Ovary (tissue), 10 donors: ENCODE results near the gene RNF11. TPM values are rescaled to one million over a fixed set of nuclear protein-coding genes. Genes with fewer than 3 reads are reported as not detected.

Experiments used
- DNase-seq, 5 donors: peaks; one replicate each; pipeline ENCODE4 v3.0.0-alpha.2; 2019 to 2020
- H3K27ac ChIP-seq, 2 donors: fragments of 200-600 bp; one replicate each; pipeline versions ENCODE4 v1.5.1 to v1.8.0; 2019 to 2022
- H3K27me3 ChIP-seq: fragments of 200-600 bp; one replicate; pipeline ENCODE4 v1.8.0; 2022
- H3K36me3 ChIP-seq: fragments of 200-600 bp; sonication (generic); one replicate; pipeline ENCODE4 v1.5.1; 2019
- H3K4me1 ChIP-seq: one replicate; pipeline ENCODE4 v1.8.1; 2013; ENCODE audit warnings: mild to moderate bottlenecking, moderate library complexity; ENCODE audit not compliant: insufficient read depth
- H3K4me3 ChIP-seq: fragments of 200-600 bp; sonication (generic); one replicate; pipeline ENCODE4 v1.5.1; 2017
- H3K9me3 ChIP-seq, 2 donors: fragments of 200-600 bp in 1 of 2; sonication (generic) in 1 of 2; one replicate each; pipeline versions ENCODE4 v1.5.1 to v1.8.1; 2013 to 2019; ENCODE audit warnings: mild to moderate bottlenecking in 1 of 2, moderate library complexity in 1 of 2
- EP300 ChIP-seq: sonication (generic); formaldehyde crosslinking; IDR thresholded peaks from one replicate; pipeline ENCODE4 v1.6.1; 2017; ENCODE audit warnings: antibody characterized with exemption
- POLR2A ChIP-seq: fragments of 450-650 bp; IDR thresholded peaks from one replicate; pipeline ENCODE4 v1.6.1; 2017; ENCODE audit warnings: antibody characterized with exemption, mild to moderate bottlenecking, moderate library complexity
- WGBS, 3 donors: extraction: QIAGEN DNeasy Blood & Tissue Kit in 1 of 3; methylation state at CpG; one replicate each; pipeline versions ENCODE4 v1.1.5 to v1.1.7; 2013 to 2017; 5-methylcytosine and 5-hydroxymethylcytosine counted together
- intact Hi-C, 4 donors: fragments of 100-400 bp; cut with DNase I; formaldehyde crosslinking; loops; one replicate each; pipeline versions ENCODE4 v1.11.0 to v1.15.1; 2022 to 2023
- long read RNA-seq, 3 donors: library from polyadenylated mRNA in 2 of 3; unstranded in 2 of 3; transcript quantifications; one replicate each; pipeline ENCODE4 v2.0.0 and lab custom pipeline, GENCODE V29; 2021 to 2026
- polyA plus RNA-seq, 2 donors: library from polyadenylated mRNA; stranded (reverse); fragments of 200-250 nt in 1 of 2; fragments of 350-450 nt in 1 of 2; fragmentation: Illumina TruSeq in 1 of 2; extraction: RNeasy Lipid Tissue Mini Kit (QIAGEN cat#74804) in 1 of 2; gene quantifications; one replicate each; pipeline ENCODE4 v1.2.3, GENCODE V29; 2013 to 2014
- total RNA-seq, 7 donors: library from RNA; depleted of rRNA in 2 of 7; stranded (reverse); fragments of >200 nt in 2 of 7; fragmentation: NEBNext Ultra II Directional in 3 of 7; extraction: Animal tissue kit (Norgen Biotek cat#: 25700) in 3 of 7; gene quantifications; one replicate each; pipeline versions ENCODE4 v1.1.0 to v1.2.4, GENCODE V29; 2016 to 2023
- TF ChIP-seq, protein P1 (sequence below), 3 donors: fragments of 450-650 bp in 2 of 3; fragments of 200-600 bp in 1 of 3; IDR thresholded peaks; one replicate each; pipeline versions ENCODE4 v1.5.1 to v1.8.0; 2016 to 2022; ENCODE audit warnings: antibody characterized with exemption in 3 of 3, mild to moderate bottlenecking in 1 of 3
- donor health status: DM: no; HTN: no; CAD: no; lungs with moderate emphysema.
- donor health status: DM: no; HTN: no; CAD: no.
- donor health status: Bipolar disorder and iron deficiency.
- donor health status: DM: yes; HTN: yes; CAD: no.
- donor health status: DM: no; HTN: no; CAD: no.
- donor health status: DM: yes; HTN: yes; CAD: no.

RNF11 gene, protein sequence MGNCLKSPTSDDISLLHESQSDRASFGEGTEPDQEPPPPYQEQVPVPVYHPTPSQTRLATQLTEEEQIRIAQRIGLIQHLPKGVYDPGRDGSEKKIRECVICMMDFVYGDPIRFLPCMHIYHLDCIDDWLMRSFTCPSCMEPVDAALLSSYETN
- total RNA-seq = 100 to 1,000 TPM; 108 to 209 (median 126) TPM
- polyA plus RNA-seq = 100 to 1,000 TPM; 124 to 138 TPM
- long read RNA-seq, donor 1, transcript RNF11-201 (3 exons, 3,084 nt) = major isoform, 426 of 452 reads
- long read RNA-seq, donor 1, partial matches to known transcripts = 11 of 452 reads
- long read RNA-seq, donor 1, other reads (novel, unspliced or antisense) = 12 of 452 reads
- long read RNA-seq, donor 2, transcript RNF11-201 (3 exons, 3,084 nt) = major isoform, 31 of 34 reads
- long read RNA-seq, donor 2, partial matches to known transcripts = 0 of 34 reads
- long read RNA-seq, donor 2, other reads (novel, unspliced or antisense) = 0 of 34 reads
- long read RNA-seq, donor 3, transcript RNF11-201 (3 exons, 3,084 nt) = major isoform, 391 of 406 reads
- long read RNA-seq, donor 3, partial matches to known transcripts = 9 of 406 reads
- long read RNA-seq, donor 3, other reads (novel, unspliced or antisense) = 6 of 406 reads

DNA sequence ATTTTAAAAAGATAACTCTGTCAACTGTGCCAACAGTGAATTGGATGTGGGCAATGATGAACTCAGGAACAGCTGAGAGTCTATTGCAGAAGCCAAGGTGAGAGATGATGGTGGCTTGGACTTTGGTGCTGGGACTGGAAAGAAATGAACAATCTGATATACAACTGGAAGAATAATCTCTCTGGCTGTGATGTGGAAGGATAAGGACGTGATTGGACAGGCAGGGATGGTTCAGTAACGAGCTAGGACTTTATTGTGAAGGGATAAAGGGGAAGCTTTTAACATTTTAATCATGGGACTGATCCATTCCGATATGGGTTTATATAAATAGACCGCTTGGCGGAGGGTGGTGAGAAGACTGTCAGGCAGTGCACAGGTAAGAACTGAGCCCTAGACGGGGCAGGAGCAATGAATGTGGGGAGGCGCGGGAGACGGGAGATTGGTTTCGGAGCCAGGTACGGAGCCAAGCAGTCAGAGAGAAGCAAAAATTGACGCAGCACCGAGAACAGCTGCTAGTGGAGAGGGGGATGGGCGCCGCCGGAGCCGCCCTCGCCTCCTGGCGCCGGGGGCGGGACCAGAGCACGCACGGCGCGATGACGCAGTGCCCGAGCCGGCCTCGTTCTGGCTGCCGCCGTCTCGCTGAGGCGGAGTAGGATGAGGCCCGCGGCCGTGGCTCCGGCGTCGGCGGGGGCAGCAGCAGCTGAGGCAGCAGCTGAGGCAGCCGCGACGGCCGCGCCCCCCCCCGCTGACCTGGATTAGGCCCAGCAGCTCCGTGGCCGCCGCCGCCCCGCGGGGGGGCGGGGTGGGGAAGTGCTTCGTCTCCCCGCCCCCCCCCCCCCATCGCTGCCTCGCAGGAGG, at the start of gene RNF11:
Gene RNF11 (plus strand): TSS at position 601 of the 858 bp plus-strand sequence. CDS start 484 bp downstream, outside the sequence.
- intact Hi-C loops = no loop called here
- no peak for TF ChIP-seq EP300
- TF ChIP-seq, protein P1, sequence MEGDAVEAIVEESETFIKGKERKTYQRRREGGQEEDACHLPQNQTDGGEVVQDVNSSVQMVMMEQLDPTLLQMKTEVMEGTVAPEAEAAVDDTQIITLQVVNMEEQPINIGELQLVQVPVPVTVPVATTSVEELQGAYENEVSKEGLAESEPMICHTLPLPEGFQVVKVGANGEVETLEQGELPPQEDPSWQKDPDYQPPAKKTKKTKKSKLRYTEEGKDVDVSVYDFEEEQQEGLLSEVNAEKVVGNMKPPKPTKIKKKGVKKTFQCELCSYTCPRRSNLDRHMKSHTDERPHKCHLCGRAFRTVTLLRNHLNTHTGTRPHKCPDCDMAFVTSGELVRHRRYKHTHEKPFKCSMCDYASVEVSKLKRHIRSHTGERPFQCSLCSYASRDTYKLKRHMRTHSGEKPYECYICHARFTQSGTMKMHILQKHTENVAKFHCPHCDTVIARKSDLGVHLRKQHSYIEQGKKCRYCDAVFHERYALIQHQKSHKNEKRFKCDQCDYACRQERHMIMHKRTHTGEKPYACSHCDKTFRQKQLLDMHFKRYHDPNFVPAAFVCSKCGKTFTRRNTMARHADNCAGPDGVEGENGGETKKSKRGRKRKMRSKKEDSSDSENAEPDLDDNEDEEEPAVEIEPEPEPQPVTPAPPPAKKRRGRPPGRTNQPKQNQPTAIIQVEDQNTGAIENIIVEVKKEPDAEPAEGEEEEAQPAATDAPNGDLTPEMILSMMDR (IDR thresholded peaks at IDR 0.05) = peak in 2 of 3 donors; percentile 12 to 25
- peak; percentile 97 for TF ChIP-seq POLR2A

DNA sequence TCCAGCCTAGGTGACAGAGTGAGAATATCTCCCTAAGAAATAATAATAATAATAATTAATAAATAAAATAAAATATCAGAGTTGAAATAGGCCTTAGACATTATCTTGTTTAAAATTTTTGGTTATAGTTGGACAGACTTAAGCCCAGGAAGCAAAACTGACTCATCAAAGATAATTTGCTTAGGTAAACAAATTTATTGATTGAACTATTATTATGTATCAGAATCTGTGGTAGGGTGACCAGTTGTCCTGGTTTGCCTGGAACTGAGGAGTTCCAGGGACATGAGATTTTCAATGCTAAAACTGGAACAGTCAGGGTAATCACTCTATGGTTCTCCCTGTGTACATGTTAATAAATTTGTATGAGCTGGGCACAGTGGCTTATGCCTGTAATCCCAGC, 47.8 kb upstream of the RNF11 start:
- intact Hi-C loops = loop anchor here in 1 of 4 donors (10.0 kb wide), 1 partner anchor 253 kb away; no protein-coding TSS in a partner anchor
- Histone ChIP-seq H3K36me3 (no peaks in the 10 kb centered on the region), H3K27ac (no peak overlapping the region), H3K4me1 (peaks cover 2% of the 10 kb centered on the region), H3K27me3 (no peaks in the 10 kb centered on the region), H3K9me3 (no peaks in the 10 kb centered on the region), H3K4me3 (no peak overlapping the region)
- TF ChIP-seq EP300 (no peak), POLR2A (no peak)
- TF ChIP-seq, protein P1 (IDR thresholded peaks at IDR 0.05) = no peak
- no peak for DNase-seq

More for the DNA sequence above, at the start of gene RNF11:
- no peaks in the 10 kb centered on the region for H3K9me3 ChIP-seq
- peak within 1 kb of the TSS; percentile 87 to 94 for H3K27ac ChIP-seq
- 0 to 1% (median 1%) methylated on average over 36 to 56 of the region's 57 CpGs for WGBS, 3 donors
- peak; percentile 94 to 97 (median 96) for DNase-seq
- H3K4me3 ChIP-seq = peak within 1 kb of the TSS; percentile 96
- H3K4me1 ChIP-seq = peaks cover 5% of the 10 kb centered on the region
- H3K27me3 ChIP-seq = no peaks in the 10 kb centered on the region
- no peaks in the 10 kb centered on the region for H3K36me3 ChIP-seq

DNA sequence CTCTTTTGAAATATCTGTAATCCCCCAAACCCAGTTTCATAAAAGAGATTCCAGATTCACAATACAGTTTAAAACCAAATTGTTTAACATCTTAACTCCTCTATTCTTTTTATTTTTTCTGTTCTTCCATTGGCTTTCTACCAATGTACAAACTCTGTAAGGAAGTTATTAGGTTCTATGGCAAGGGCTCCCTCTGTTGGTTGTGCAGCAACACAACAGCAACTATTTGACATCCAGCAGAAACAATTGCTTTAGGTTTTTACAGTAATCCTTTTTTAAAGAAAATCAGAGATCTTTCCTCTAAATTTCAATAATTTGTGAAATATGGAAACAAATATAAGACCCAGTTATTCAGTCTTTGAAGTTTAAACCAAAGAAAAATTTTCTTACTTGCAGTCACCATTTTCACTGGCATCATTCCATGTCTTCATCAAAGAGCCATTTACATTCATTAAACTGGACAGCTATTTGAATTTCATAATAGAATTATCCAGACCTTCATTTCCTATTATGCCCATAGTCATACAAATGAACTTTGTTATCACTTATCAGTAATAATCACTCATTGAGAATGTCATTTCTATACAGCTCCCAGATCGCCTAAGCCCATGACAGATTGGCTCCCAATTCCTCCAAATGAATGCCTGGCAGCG, 46.5 kb upstream of the RNF11 start:
- H3K4me1 ChIP-seq = peaks cover 2% of the 10 kb centered on the region
- intact Hi-C loops = loop anchor here in 3 of 4 donors (5.0 to 10.0 kb wide), 5 partner anchors 55 to 415 kb away; no protein-coding TSS in a partner anchor

More for the DNA sequence above, 46.5 kb upstream of the RNF11 start:
- 67 to 75% (median 68%) methylated on average over 2 of the region's 2 CpGs for WGBS, 3 donors
- no peaks in the 10 kb centered on the region for H3K27me3 ChIP-seq
- peak in 3 of 5 donors; percentile 25 to 53 (median 47) for DNase-seq
- H3K9me3 ChIP-seq = no peaks in the 10 kb centered on the region
- H3K4me3 ChIP-seq = no peak overlapping the region
- no peak overlapping the region for H3K27ac ChIP-seq
- TF ChIP-seq, protein P1 (IDR thresholded peaks at IDR 0.05) = peak; percentile 58 to 89 (median 76)
- no peak for TF ChIP-seq POLR2A
- H3K36me3 ChIP-seq = no peaks in the 10 kb centered on the region
